Stimulated activated CD8-positive, alpha-beta memory T cell treated with anti-CD3 and anti-CD28 coated beads, Interleukin-15, amount 100 ng/mL, for 48 hours (primary cell): ENCODE measurements around the gene ANKUB1.

Source experiments
- DNase-seq, 2 donors: peaks; one replicate each; pipeline ENCODE4 v3.0.0-alpha.2; 2020; ENCODE audit warnings: low read depth in 2 of 2

The ANKUB1 gene

GRCh38 chr3:149809699-149810098 lies 17.3 kb upstream of the ANKUB1 start:
- no peak for DNase-seq

GRCh38 chr3:149808209-149808829 lies 16.0 kb upstream of the ANKUB1 start:
- peak; percentile 22 to 24 for DNase-seq

GRCh38 chr3:149806171-149806778 lies 13.9 kb upstream of the ANKUB1 start:
- no peak for DNase-seq

- no peak for DNase-seq
Observed at GRCh38 chr3:149801639-149802038, 9.3 kb upstream of the ANKUB1 start.

GRCh38 chr3:149801195-149801594 lies 8.8 kb upstream of the ANKUB1 start:
- no peak for DNase-seq

- no peak for DNase-seq
Observed at GRCh38 chr3:149800693-149801092, 8.3 kb upstream of the ANKUB1 start.

GRCh38 chr3:149796026-149796425 lies 3.7 kb upstream of the ANKUB1 start:
- no peak for DNase-seq

GRCh38 chr3:149790698-149791097 lies 1.7 kb downstream of the ANKUB1 start:
- DNase-seq: no peak

- DNase-seq: no peak
Observed at GRCh38 chr3:149790268-149790667, 2.1 kb downstream of the ANKUB1 start.

GRCh38 chr3:149784064-149784704 lies 8.2 kb downstream of the ANKUB1 start:
- no peak for DNase-seq

- no peak for DNase-seq
Observed at GRCh38 chr3:149783576-149783975, 8.8 kb downstream of the ANKUB1 start.

GRCh38 chr3:149781741-149782140 lies 10.6 kb downstream of the ANKUB1 start:
- no peak for DNase-seq

- DNase-seq: no peak
Observed at GRCh38 chr3:149781211-149781610, 11.1 kb downstream of the ANKUB1 start.

GRCh38 chr3:149777414-149778214 lies 14.7 kb downstream of the ANKUB1 start:
- DNase-seq: no peak

- no peak for DNase-seq
Observed at GRCh38 chr3:149776170-149776569, 16.2 kb downstream of the ANKUB1 start.

GRCh38 chr3:149772861-149773260 lies 19.5 kb downstream of the ANKUB1 start:
- DNase-seq: no peak

GRCh38 chr3:149771652-149772271 lies 20.6 kb downstream of the ANKUB1 start:
- no peak for DNase-seq

GRCh38 chr3:149770246-149770645 lies 22.1 kb downstream of the ANKUB1 start:
- DNase-seq: no peak

- no peak for DNase-seq
Observed at GRCh38 chr3:149768704-149769103, 23.6 kb downstream of the ANKUB1 start.

GRCh38 chr3:149767720-149768119 lies 24.6 kb downstream of the ANKUB1 start:
- no peak for DNase-seq

- no peak for DNase-seq
Observed at GRCh38 chr3:149765762-149766334, 26.5 kb downstream of the ANKUB1 start.

GRCh38 chr3:149764302-149764701 lies 28.1 kb downstream of the ANKUB1 start:
- no peak for DNase-seq
